LoVo (cell line): ENCODE measurements around the gene GRB10.

Experiments used
- DNase-seq: peaks from one replicate; pipeline ENCODE4 v3.0.0-alpha.2; 2016; ENCODE audit warnings: low spot score

The GRB10 gene

GRCh38 chr7:50782375-50783208 is at the start of gene GRB10:
TSS of gene GRB10 (minus strand) at chr7:50782896. CDS start at chr7:50732322, 50,574 bp downstream.
- no peak for DNase-seq

- DNase-seq, result no peak
Observed at GRCh38 chr7:50828801-50829200, 46.1 kb upstream of the GRB10 start.

- no peak for DNase-seq
Observed at GRCh38 chr7:50828116-50828515, 45.4 kb upstream of the GRB10 start.

- no peak for DNase-seq
Observed at GRCh38 chr7:50827281-50827680, 44.6 kb upstream of the GRB10 start.

GRCh38 chr7:50826371-50827172 is 43.9 kb upstream of the GRB10 start:
- DNase-seq, result peak; percentile 78

- DNase-seq, result no peak
Observed at GRCh38 chr7:50825465-50825864, 42.8 kb upstream of the GRB10 start.

GRCh38 chr7:50824882-50825281 is 42.2 kb upstream of the GRB10 start:
- no peak for DNase-seq

- no peak for DNase-seq
Observed at GRCh38 chr7:50822706-50823105, 40.0 kb upstream of the GRB10 start.

- DNase-seq, result no peak
Observed at GRCh38 chr7:50822110-50822509, 39.4 kb upstream of the GRB10 start.

GRCh38 chr7:50821457-50822008 is 38.8 kb upstream of the GRB10 start:
- DNase-seq, result no peak

- DNase-seq, result no peak
Observed at GRCh38 chr7:50818324-50818723, 35.6 kb upstream of the GRB10 start.

- no peak for DNase-seq
Observed at GRCh38 chr7:50817561-50817960, 34.9 kb upstream of the GRB10 start.

GRCh38 chr7:50815138-50815537 is 32.4 kb upstream of the GRB10 start:
- DNase-seq, result no peak

- DNase-seq, result no peak
Observed at GRCh38 chr7:50814166-50814565, 31.5 kb upstream of the GRB10 start.

GRCh38 chr7:50812841-50813475 is 30.3 kb upstream of the GRB10 start:
- peak; percentile 84 for DNase-seq

- DNase-seq, result no peak
Observed at GRCh38 chr7:50812094-50812493, 29.4 kb upstream of the GRB10 start.

- DNase-seq, result no peak
Observed at GRCh38 chr7:50808282-50808888, 25.7 kb upstream of the GRB10 start.

GRCh38 chr7:50807026-50807730 is 24.5 kb upstream of the GRB10 start:
- DNase-seq, result no peak

GRCh38 chr7:50806143-50806542 is 23.4 kb upstream of the GRB10 start:
- DNase-seq, result no peak

- no peak for DNase-seq
Observed at GRCh38 chr7:50805447-50806125, 22.9 kb upstream of the GRB10 start.
